ENCODE measurements around the gene CHPT1. TPM values are rescaled to one million over a fixed set of nuclear protein-coding genes. Genes with fewer than 3 reads are reported as not detected.
"Not testable (repeated sequence)": the region's sequence is repeated elsewhere in the genome, so short reads cannot be mapped to it uniquely, and the experiment has no call there.

CHPT1 gene
- polyA plus RNA-seq, 1 experiment = 21.2 TPM

GRCh38 chr12:101733166-101733565, 35.7 kb downstream of the CHPT1 start:
- CTCF ChIA-PET = interaction anchor here (0.6 to 1.2 kb wide), 2 partner anchors 18 to 70 kb away, joined by 3 to 6 read pairs; no protein-coding TSS in a partner anchor
- Histone ChIP-seq H3K36me3 (ENCODE audit: control insufficient read depth, insufficient read depth, low read length) (no peaks in the 10 kb centered on the region), H3K27me3 (ENCODE audit: control insufficient read depth, insufficient read depth, low read length) (no peaks in the 10 kb centered on the region), H3K4me3 (ENCODE audit: low read depth, low read length) (no peak overlapping the region)
- POLR2A ChIA-PET = no interaction called here
- DNase-seq (ENCODE audit: low read depth) = no peak
- TF ChIP-seq CTCF (IDR thresholded peaks at IDR 0.05; ENCODE audit: insufficient read depth, low read depth, low read length) = no peak

DNA sequence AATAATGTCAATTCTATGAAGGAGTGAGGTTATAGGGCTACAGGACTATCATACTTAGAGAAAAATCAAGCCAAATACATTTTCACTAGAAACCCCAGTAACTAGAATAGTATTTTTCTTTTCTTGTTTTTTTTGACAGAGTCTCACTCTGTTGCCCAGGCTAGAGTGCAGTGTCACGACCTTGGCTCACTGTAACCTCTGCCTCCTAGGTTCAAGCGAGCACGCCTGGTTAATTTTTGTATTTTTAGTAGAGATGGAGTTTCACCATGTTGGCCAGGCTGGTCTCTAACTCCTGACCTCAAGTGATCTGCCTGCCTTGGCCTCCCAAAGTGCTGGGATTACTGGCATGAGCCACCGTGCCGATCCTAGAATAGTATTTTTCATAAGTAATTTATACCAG, 37.0 kb downstream of the CHPT1 start:
- H3K4me3 ChIP-seq (ENCODE audit: low read depth, low read length); H3K36me3 ChIP-seq (ENCODE audit: control insufficient read depth, insufficient read depth, low read length); H3K27me3 ChIP-seq (ENCODE audit: control insufficient read depth, insufficient read depth, low read length); DNase-seq (ENCODE audit: low read depth); POLR2A ChIA-PET: not testable (repeated sequence)
- CTCF ChIA-PET = interaction anchor here (0.6 kb wide), 1 partner anchor 34 kb away, joined by 4 read pairs; no protein-coding TSS in a partner anchor

GRCh38 chr12:101737476-101737875, 40.0 kb downstream of the CHPT1 start:
- ChIA-PET CTCF (no interaction called here), POLR2A (no interaction called here)
- no peak for DNase-seq (ENCODE audit: low read depth)
- TF ChIP-seq CTCF (IDR thresholded peaks at IDR 0.05; ENCODE audit: insufficient read depth, low read depth, low read length) = no peak
- H3K36me3 ChIP-seq (ENCODE audit: control insufficient read depth, insufficient read depth, low read length) = peaks cover 3% of the 10 kb centered on the region; the same call in 1 of the 2 replicates
- no peaks in the 10 kb centered on the region for H3K27me3 ChIP-seq (ENCODE audit: control insufficient read depth, insufficient read depth, low read length)
- no peak overlapping the region for H3K4me3 ChIP-seq (ENCODE audit: low read depth, low read length)

GRCh38 chr12:101738920-101739665, 41.7 kb downstream of the CHPT1 start, which contains the start of gene SYCP3:
TSS of gene SYCP3 (minus strand) at chr12:101739462. CDS start at chr12:101737935, 1,527 bp downstream.
- TF ChIP-seq CTCF (IDR thresholded peaks at IDR 0.05; ENCODE audit: insufficient read depth, low read depth, low read length) = no peak
- ChIA-PET CTCF (no interaction called here), POLR2A (no interaction called here)
- H3K27me3 ChIP-seq (ENCODE audit: control insufficient read depth, insufficient read depth, low read length) = no peaks in the 10 kb centered on the region
- no peak for DNase-seq (ENCODE audit: low read depth)
- peaks cover 7% of the 10 kb centered on the region for H3K36me3 ChIP-seq (ENCODE audit: control insufficient read depth, insufficient read depth, low read length)
- no peak within 1 kb of the TSS for H3K4me3 ChIP-seq (ENCODE audit: low read depth, low read length)

DNA sequence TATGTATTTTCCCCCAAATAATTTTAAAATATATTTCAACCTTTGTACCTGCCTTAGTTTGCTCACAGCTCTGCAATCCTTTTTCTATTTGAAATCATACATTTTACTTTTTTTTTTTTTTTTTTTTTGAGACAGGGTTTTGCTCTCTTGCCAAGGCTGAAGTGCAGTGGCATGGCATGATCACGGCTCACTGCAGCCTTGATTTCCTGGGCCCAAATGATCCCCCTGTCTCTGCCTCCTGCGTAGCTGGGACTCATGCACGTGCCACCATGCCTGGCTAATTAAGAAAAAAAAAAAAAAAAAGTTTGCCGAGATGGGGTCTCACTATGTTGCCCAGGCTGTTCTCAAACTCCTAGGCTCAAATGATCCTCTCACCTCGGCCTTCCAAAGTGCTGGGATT, 43.1 kb downstream of the CHPT1 start:
- Histone ChIP-seq H3K4me3 (ENCODE audit: low read depth, low read length) (no peak overlapping the region), H3K36me3 (ENCODE audit: control insufficient read depth, insufficient read depth, low read length) (peaks cover 11% of the 10 kb centered on the region), H3K27me3 (ENCODE audit: control insufficient read depth, insufficient read depth, low read length) (no peaks in the 10 kb centered on the region)
- TF ChIP-seq CTCF (IDR thresholded peaks at IDR 0.05; ENCODE audit: insufficient read depth, low read depth, low read length) = no peak
- POLR2A ChIA-PET = interaction anchor here (0.6 kb wide), 1 partner anchor 257 kb away, joined by 5 read pairs; no protein-coding TSS in a partner anchor
- DNase-seq (ENCODE audit: low read depth) = no peak
- CTCF ChIA-PET = no interaction called here

Measured in BJ (cell line).